CD14-positive monocyte (primary cell): ENCODE results near the gene UBE2A. TPM values are rescaled to one million over a fixed set of nuclear protein-coding genes. Genes with fewer than 3 reads are reported as not detected.

Experiments used
- DNase-seq, 3 donors: peaks; one replicate each; pipeline ENCODE4 v3.0.0-alpha.2; 2011 to 2022
- H2AFZ ChIP-seq: 2 replicates; pipeline ENCODE4 v1.6.0; 2012; ENCODE audit warnings: mild to moderate bottlenecking, low read depth, low read length, inconsistent platforms; ENCODE audit not compliant: insufficient read depth, poor library complexity, severe bottlenecking
- H3K27ac ChIP-seq, 2 donors: 1 replicate in 1 of 2; 2 replicates in 1 of 2; pipeline ENCODE4 v1.5.1; 2012 to 2013; ENCODE audit warnings: low read length in 2 of 2, control low read depth in 1 of 2, inconsistent platforms in 1 of 2, low read depth in 1 of 2, mild to moderate bottlenecking in 1 of 2
- H3K27me3 ChIP-seq, 2 donors: one replicate each; pipeline versions ENCODE4 v1.6.0 to v1.6.1; 2011 to 2013; ENCODE audit warnings: low read length in 2 of 2; ENCODE audit not compliant: control insufficient read depth in 2 of 2, insufficient read depth in 2 of 2
- H3K36me3 ChIP-seq, 2 donors: replicated peaks in 1 of 2; 1 replicate in 1 of 2; 2 replicates in 1 of 2; pipeline versions ENCODE4 v1.5.1 to v1.6.1; 2012 to 2013; ENCODE audit warnings: low read length in 2 of 2, control low read depth in 1 of 2, inconsistent platforms in 1 of 2, mild to moderate bottlenecking in 1 of 2; ENCODE audit not compliant: insufficient read depth in 2 of 2, control insufficient read depth in 1 of 2
- H3K4me1 ChIP-seq, 2 donors: 1 replicate in 1 of 2; 2 replicates in 1 of 2; pipeline versions ENCODE4 v1.5.1 to v1.6.1; 2012 to 2013; ENCODE audit warnings: low read length in 2 of 2, control low read depth in 1 of 2, inconsistent platforms in 1 of 2, mild to moderate bottlenecking in 1 of 2, moderate library complexity in 1 of 2; ENCODE audit not compliant: insufficient read depth in 2 of 2, control insufficient read depth in 1 of 2
- H3K4me2 ChIP-seq: replicated peaks from 2 replicates; pipeline ENCODE3; 2012; ENCODE audit warnings: low read length, moderate library complexity, mild to moderate bottlenecking; ENCODE audit not compliant: poor library complexity, severe bottlenecking; ENCODE audit errors: extremely low read depth
- H3K4me3 ChIP-seq, 3 experiments: fragments of 200-600 bp in 1 of 3; sonication (generic) in 1 of 3; replicated peaks in 1 of 3; 1 replicate in 2 of 3; 2 replicates in 1 of 3; pipeline ENCODE4 v1.5.1; 2011 to 2013; ENCODE audit warnings: low read length in 3 of 3, mild to moderate bottlenecking in 3 of 3, control low read depth in 2 of 3, low read depth in 2 of 3, inconsistent platforms in 1 of 3, moderate library complexity in 1 of 3
- H3K79me2 ChIP-seq: 2 replicates; pipeline ENCODE4 v1.6.0; 2012; ENCODE audit warnings: mild to moderate bottlenecking, control low read depth, inconsistent platforms, low read length, moderate library complexity; ENCODE audit not compliant: insufficient read depth
- H3K9ac ChIP-seq: 2 replicates; pipeline ENCODE4 v1.6.0; 2017; ENCODE audit warnings: low read length, mild to moderate bottlenecking; ENCODE audit not compliant: insufficient read depth, poor library complexity, severe bottlenecking
- H3K9me3 ChIP-seq, 2 donors: replicated peaks in 1 of 2; 1 replicate in 1 of 2; 2 replicates in 1 of 2; pipeline versions ENCODE4 v1.5.1 to v1.6.1; 2012 to 2013; ENCODE audit warnings: low read length in 2 of 2, control low read depth in 1 of 2; ENCODE audit not compliant: control insufficient read depth in 1 of 2, insufficient read depth in 1 of 2
- H4K20me1 ChIP-seq: 2 replicates; pipeline ENCODE4 v1.6.0; 2012; ENCODE audit warnings: mild to moderate bottlenecking, low read length, control low read depth, moderate library complexity; ENCODE audit not compliant: insufficient read depth
- H3K27ac Mint-ChIP-seq, 7 donors: one replicate each; pipeline ENCODE4 v1.8.0; 2020; ENCODE audit warnings: mild to moderate bottlenecking in 7 of 7, mixed read lengths in 7 of 7, moderate library complexity in 6 of 7, inconsistent platforms in 2 of 7
- H3K27me3 Mint-ChIP-seq, 3 donors: one replicate each; pipeline ENCODE4 v1.8.0; 2021 to 2022; ENCODE audit warnings: low read depth in 3 of 3, mild to moderate bottlenecking in 3 of 3, mixed read lengths in 3 of 3, moderate library complexity in 3 of 3, inconsistent platforms in 1 of 3
- H3K36me3 Mint-ChIP-seq, 2 donors: one replicate each; pipeline ENCODE4 v1.8.0; 2020; ENCODE audit warnings: mixed read lengths in 2 of 2, inconsistent platforms in 1 of 2, mild to moderate bottlenecking in 1 of 2
- H3K4me1 Mint-ChIP-seq: one replicate; pipeline ENCODE4 v1.8.0; 2020; ENCODE audit warnings: mild to moderate bottlenecking, mixed read lengths
- H3K4me3 Mint-ChIP-seq, 2 donors: one replicate each; pipeline ENCODE4 v1.8.0; 2020; ENCODE audit warnings: mild to moderate bottlenecking in 2 of 2, mixed read lengths in 2 of 2, moderate library complexity in 1 of 2
- H3K9me3 Mint-ChIP-seq, 7 donors: one replicate each; pipeline ENCODE4 v1.8.0; 2020 to 2022; ENCODE audit warnings: mixed read lengths in 7 of 7, mild to moderate bottlenecking in 6 of 7, moderate library complexity in 6 of 7, inconsistent platforms in 2 of 7
- CTCF ChIP-seq: fragments of 200-600 bp; IDR thresholded peaks from one replicate; pipeline ENCODE4 v1.8.0; 2022; ENCODE audit warnings: antibody characterized with exemption, mild to moderate bottlenecking
- WGBS: methylation state at CpG from one replicate; pipeline ENCODE4 v1.1.5; 2013; ENCODE audit warnings: missing lambda C conversion rate; ENCODE audit not compliant: insufficient coverage; 5-methylcytosine and 5-hydroxymethylcytosine counted together
- intact Hi-C, 2 donors: fragments of 100-400 bp; cut with micrococcal nuclease; formaldehyde crosslinking; loops; one replicate each; pipeline versions ENCODE4 v1.15.0 to v1.15.1; 2023
- polyA plus RNA-seq, 3 donors: library from polyadenylated mRNA; depleted of rRNA in 1 of 3; unstranded in 2 of 3; stranded (reverse) in 1 of 3; fragments of 300-500 nt in 2 of 3; fragments of >200 nt in 1 of 3; fragmentation: Illumina TruSeq in 2 of 3; gene quantifications; 1 replicate in 2 of 3; 2 replicates in 1 of 3; pipeline ENCODE4 v1.2.3, GENCODE V29; 2012 to 2021

Gene UBE2A
- polyA plus RNA-seq, 3 donors = 68.7 to 91.4 (median 74.1) TPM

GRCh38 chrX:119549327-119550016, 24.9 kb upstream of the UBE2A start:
- no peak overlapping the region for H2AFZ ChIP-seq
- H4K20me1 ChIP-seq = peaks cover 8% of the 10 kb centered on the region

GRCh38 chrX:119552508-119552907, 21.9 kb upstream of the UBE2A start:
- Mint-ChIP-seq H3K27ac (no peak overlapping the region), H3K27me3 (peaks cover 0 to 2% (median 0%) of the 10 kb centered on the region in 3 donors), H3K36me3 (peaks cover 12% of the 10 kb centered on the region in 2 donors), H3K4me1 (peaks cover 21% of the 10 kb centered on the region), H3K9me3 (peaks cover 0 to 2% (median 0%) of the 10 kb centered on the region in 7 donors), H3K4me3 (no peak overlapping the region)
- Histone ChIP-seq H3K4me3 (no peak overlapping the region), H3K79me2 (peaks cover 4% of the 10 kb centered on the region), H3K4me1 (no peaks in the 10 kb centered on the region), H4K20me1 (peaks cover 8% of the 10 kb centered on the region), H3K9me3 (no peaks in the 10 kb centered on the region), H3K9ac (no peak overlapping the region), H3K27ac (no peak overlapping the region), H2AFZ (no peak overlapping the region), H3K36me3 (peaks cover 10 to 17% of the 10 kb centered on the region in 2 donors), H3K27me3 (no peaks in the 10 kb centered on the region), H3K4me2 (no peak overlapping the region)
- no CpG with 5 or more reads among the region's 3 CpGs for WGBS
- no peak for DNase-seq
- intact Hi-C loops = no loop called here
- TF ChIP-seq CTCF = no peak

More at GRCh38 chrX:119549327-119550016, 24.9 kb upstream of the UBE2A start:
- Histone ChIP-seq H3K79me2 (peaks cover 4% of the 10 kb centered on the region), H3K9me3 (no peaks in the 10 kb centered on the region), H3K9ac (no peak overlapping the region), H3K36me3 (peaks cover 0 to 2% of the 10 kb centered on the region in 2 donors), H3K27ac (no peak overlapping the region), H3K4me3 (no peak overlapping the region), H3K27me3 (no peaks in the 10 kb centered on the region), H3K4me2 (no peak overlapping the region), H3K4me1 (no peaks in the 10 kb centered on the region)
- Mint-ChIP-seq H3K4me1 (peaks cover 24% of the 10 kb centered on the region), H3K4me3 (no peak overlapping the region), H3K27ac (peak overlapping the region in 2 of 7 donors; percentile 26 to 70), H3K9me3 (peaks cover 0 to 2% (median 0%) of the 10 kb centered on the region in 7 donors), H3K36me3 (peaks cover 4 to 7% of the 10 kb centered on the region in 2 donors), H3K27me3 (peaks cover 0 to 3% (median 0%) of the 10 kb centered on the region in 3 donors)
- no CpG with 5 or more reads among the region's 7 CpGs for WGBS
- intact Hi-C loops = no loop called here
- no peak for DNase-seq
- TF ChIP-seq CTCF = no peak
